GM23248 (cell line): ENCODE measurements around the gene UPK1A. TPM values are rescaled to one million over a fixed set of nuclear protein-coding genes. Genes with fewer than 3 reads are reported as not detected.

ENCODE experiments used
- DNase-seq: peaks from one replicate; pipeline ENCODE4 v3.0.0-alpha.2; 2015
- H2AFZ ChIP-seq: fragments of 200-600 bp; sonication (generic); 2 replicates; pipeline ENCODE4 v1.6.1; 2016; ENCODE audit warnings: antibody characterized with exemption
- H3F3A ChIP-seq: fragments of 200-600 bp; sonication (generic); 2 replicates; pipeline ENCODE4 v1.6.1; 2016; ENCODE audit warnings: mild to moderate bottlenecking, antibody characterized with exemption, mixed run types; ENCODE audit not compliant: insufficient read depth
- H3K27ac ChIP-seq: fragments of 200-600 bp; sonication (generic); 2 replicates; pipeline ENCODE4 v1.5.1; 2016; ENCODE audit warnings: mild to moderate bottlenecking
- H3K27me3 ChIP-seq: fragments of 200-600 bp; sonication (generic); replicated peaks from 2 replicates; pipeline ENCODE4 v1.6.1; 2016; ENCODE audit warnings: mild to moderate bottlenecking; ENCODE audit not compliant: insufficient read depth
- H3K36me3 ChIP-seq: fragments of 200-600 bp; sonication (generic); 2 replicates; pipeline ENCODE4 v1.6.1; 2016; ENCODE audit warnings: low read depth, mild to moderate bottlenecking
- H3K4me1 ChIP-seq: fragments of 200-600 bp; sonication (generic); 2 replicates; pipeline ENCODE4 v1.6.1; 2016; ENCODE audit warnings: mild to moderate bottlenecking; ENCODE audit not compliant: insufficient read depth
- H3K4me2 ChIP-seq: fragments of 200-600 bp; sonication (generic); one replicate; pipeline ENCODE4 v1.6.1; 2016; ENCODE audit warnings: mild to moderate bottlenecking; ENCODE audit not compliant: unreplicated experiment
- H3K4me3 ChIP-seq: fragments of 200-600 bp; sonication (generic); 2 replicates; pipeline ENCODE4 v1.5.1; 2016; ENCODE audit warnings: mild to moderate bottlenecking
- H3K79me2 ChIP-seq: fragments of 200-600 bp; sonication (generic); 2 replicates; pipeline ENCODE4 v1.6.1; 2016; ENCODE audit warnings: mild to moderate bottlenecking; ENCODE audit not compliant: insufficient read depth
- H3K9ac ChIP-seq: fragments of 200-600 bp; sonication (generic); 2 replicates; pipeline ENCODE4 v1.6.1; 2016; ENCODE audit warnings: mild to moderate bottlenecking
- H3K9me2 ChIP-seq: fragments of 200-600 bp; sonication (generic); 2 replicates; pipeline ENCODE4 v1.6.1; 2016; ENCODE audit warnings: mixed run types, mild to moderate bottlenecking, moderate library complexity; ENCODE audit not compliant: insufficient read depth
- H3K9me3 ChIP-seq: fragments of 200-600 bp; sonication (generic); one replicate; pipeline ENCODE4 v1.6.1; 2017; ENCODE audit warnings: low read depth
- H4K20me1 ChIP-seq: fragments of 200-600 bp; sonication (generic); 2 replicates; pipeline ENCODE4 v1.6.0; 2016; ENCODE audit not compliant: insufficient read depth
- EZH2 ChIP-seq: fragments of 200-600 bp; sonication (generic); IDR thresholded peaks from 2 replicates; pipeline ENCODE4 v1.6.1; 2018; ENCODE audit warnings: antibody characterized with exemption, mild to moderate bottlenecking; ENCODE audit not compliant: insufficient read depth, poor library complexity, severe bottlenecking
- EZH2phosphoT487 ChIP-seq: fragments of 200-600 bp; sonication (generic); IDR thresholded peaks from 2 replicates; pipeline ENCODE4 v1.6.1; 2018; ENCODE audit warnings: antibody characterized with exemption, moderate library complexity, mild to moderate bottlenecking, low read depth; ENCODE audit not compliant: insufficient read depth
- WGBS, 2 experiments: methylation state at CpG; one replicate each; pipeline ENCODE4 v1.1.6; 2015 to 2017; ENCODE audit warnings: low lambda C conversion rate in 2 of 2, low coverage in 1 of 2; ENCODE audit errors: missing lambda C conversion rate in 2 of 2; 5-methylcytosine and 5-hydroxymethylcytosine counted together
- in situ Hi-C: fragments of 300-500 bp; cut with MboI; formaldehyde crosslinking; loops from 2 replicates; pipeline ENCODE4 v1.15.0; 2020
- polyA plus RNA-seq: library from polyadenylated mRNA; unstranded; fragments of >200 nt; fragmentation: Nextera tagmentation; extraction: Ambion mirVana; gene quantifications from 2 replicates; pipeline ENCODE4 v1.2.1, GENCODE V29; 2016
- total RNA-seq: library from RNA; depleted of rRNA; stranded (reverse); fragments of >200 nt; shearing (Covaris generic); gene quantifications from 2 replicates; pipeline ENCODE4 v1.2.3, GENCODE V29; 2014; rRNA removed

Gene UPK1A
- not detected in 2 replicates for total RNA-seq
- not detected in 2 replicates for polyA plus RNA-seq

- Histone ChIP-seq H3K4me2 (no peak within 1 kb of the TSS), H3K27ac (no peak within 1 kb of the TSS), H3K27me3 (peaks cover 8% of the 10 kb centered on the region; the same call in 1 of the 2 replicates), H3K36me3 (no peaks in the 10 kb centered on the region), H2AFZ (no peak within 1 kb of the TSS), H3K79me2 (no peaks in the 10 kb centered on the region), H3F3A (0 out of 2 replicates have a peak, but pooled peaks cover 1% of the 10 kb centered on the region), H4K20me1 (no peaks in the 10 kb centered on the region), H3K9me2 (no peaks in the 10 kb centered on the region), H3K9ac (no peak within 1 kb of the TSS), H3K4me3 (no peak within 1 kb of the TSS), H3K9me3 (no peaks in the 10 kb centered on the region), H3K4me1 (no peaks in the 10 kb centered on the region)
- TF ChIP-seq EZH2phosphoT487 (no peak), EZH2 (no peak)
- DNase-seq: no peak
- 59 to 60% methylated on average over 15 to 16 of the region's 16 CpGs for WGBS, 2 experiments
- in situ Hi-C loops: no loop called here
Observed at GRCh38 chr19:35666251-35666913, at the start of gene UPK1A. UPK1A (plus strand) TSS chr19:35666517; CDS start chr19:35666813, 296 bp downstream.

GRCh38 chr19:35618857-35619256 is 47.5 kb upstream of the UPK1A start:
- no peaks in the 10 kb centered on the region for H3K36me3 ChIP-seq
- no peak overlapping the region for H3K4me3 ChIP-seq
- 76 to 78% methylated on average over 7 of the region's 7 CpGs for WGBS, 2 experiments
- H3K4me1 ChIP-seq: no peaks in the 10 kb centered on the region
- H3K9ac ChIP-seq: no peak overlapping the region
- H3K27ac ChIP-seq: no peak overlapping the region
- in situ Hi-C loops: no loop called here
- TF ChIP-seq EZH2: no peak
- no peak for TF ChIP-seq EZH2phosphoT487
- no peaks in the 10 kb centered on the region for H3K9me3 ChIP-seq
- H3K4me2 ChIP-seq: no peak overlapping the region
- DNase-seq: no peak
- H4K20me1 ChIP-seq: no peaks in the 10 kb centered on the region
- no peaks in the 10 kb centered on the region for H3K9me2 ChIP-seq
- H2AFZ ChIP-seq: no peak overlapping the region
- H3K79me2 ChIP-seq: no peaks in the 10 kb centered on the region
- no peaks in the 10 kb centered on the region for H3K27me3 ChIP-seq
- H3F3A ChIP-seq: no peaks in the 10 kb centered on the region

GRCh38 chr19:35619290-35619923 is 46.9 kb upstream of the UPK1A start:
- Histone ChIP-seq H3K9ac (no peak overlapping the region), H3K9me2 (no peaks in the 10 kb centered on the region), H3K9me3 (no peaks in the 10 kb centered on the region), H3K4me2 (no peak overlapping the region), H3K27me3 (no peaks in the 10 kb centered on the region), H3F3A (no peaks in the 10 kb centered on the region), H2AFZ (no peak overlapping the region), H3K4me1 (no peaks in the 10 kb centered on the region), H3K4me3 (no peak overlapping the region), H3K27ac (no peak overlapping the region), H3K36me3 (no peaks in the 10 kb centered on the region), H4K20me1 (no peaks in the 10 kb centered on the region), H3K79me2 (no peaks in the 10 kb centered on the region)
- WGBS, 2 experiments: 95 to 97% methylated on average over 12 of the region's 12 CpGs
- TF ChIP-seq EZH2 (no peak), EZH2phosphoT487 (no peak)
- no peak for DNase-seq
- in situ Hi-C loops: no loop called here

- no peaks in the 10 kb centered on the region for H3K4me1 ChIP-seq
- no peaks in the 10 kb centered on the region for H3K9me3 ChIP-seq
- in situ Hi-C loops: no loop called here
- no peaks in the 10 kb centered on the region for H3K79me2 ChIP-seq
- 93 to 96% methylated on average over 13 to 17 of the region's 17 CpGs for WGBS, 2 experiments
- H3K9ac ChIP-seq: no peak overlapping the region
- H3K36me3 ChIP-seq: no peaks in the 10 kb centered on the region
- no peak overlapping the region for H2AFZ ChIP-seq
- no peaks in the 10 kb centered on the region for H4K20me1 ChIP-seq
- no peak overlapping the region for H3K27ac ChIP-seq
- no peak for DNase-seq
- no peak for TF ChIP-seq EZH2phosphoT487
- TF ChIP-seq EZH2: no peak
- no peak overlapping the region for H3K4me2 ChIP-seq
- no peaks in the 10 kb centered on the region for H3F3A ChIP-seq
- no peaks in the 10 kb centered on the region for H3K9me2 ChIP-seq
- no peaks in the 10 kb centered on the region for H3K27me3 ChIP-seq
- H3K4me3 ChIP-seq: no peak overlapping the region
Observed at GRCh38 chr19:35620001-35620400, 46.3 kb upstream of the UPK1A start.
